ENCODE data around the gene PHF8.

DNA sequence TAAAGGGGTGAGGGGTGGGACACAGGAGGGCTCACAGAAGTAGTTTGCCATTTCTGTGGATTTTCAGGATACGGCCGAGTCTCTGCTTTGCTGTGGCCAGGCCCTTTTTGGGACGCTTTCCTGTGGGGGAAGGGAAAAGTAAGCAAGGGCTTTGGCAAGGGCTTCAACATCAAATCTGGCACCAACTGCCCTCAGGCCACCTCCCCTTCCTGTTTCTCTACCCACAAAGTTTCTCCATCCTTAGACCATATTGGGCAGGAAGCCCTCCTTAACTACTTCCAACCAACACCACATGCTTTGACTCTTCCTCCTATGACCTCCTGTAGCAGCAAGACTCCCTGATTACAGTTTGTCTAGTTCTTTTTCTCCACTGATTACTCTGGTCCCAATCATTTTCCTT, 105.1 kb downstream of the PHF8 start:
- TF ChIP-seq, protein P1, sequence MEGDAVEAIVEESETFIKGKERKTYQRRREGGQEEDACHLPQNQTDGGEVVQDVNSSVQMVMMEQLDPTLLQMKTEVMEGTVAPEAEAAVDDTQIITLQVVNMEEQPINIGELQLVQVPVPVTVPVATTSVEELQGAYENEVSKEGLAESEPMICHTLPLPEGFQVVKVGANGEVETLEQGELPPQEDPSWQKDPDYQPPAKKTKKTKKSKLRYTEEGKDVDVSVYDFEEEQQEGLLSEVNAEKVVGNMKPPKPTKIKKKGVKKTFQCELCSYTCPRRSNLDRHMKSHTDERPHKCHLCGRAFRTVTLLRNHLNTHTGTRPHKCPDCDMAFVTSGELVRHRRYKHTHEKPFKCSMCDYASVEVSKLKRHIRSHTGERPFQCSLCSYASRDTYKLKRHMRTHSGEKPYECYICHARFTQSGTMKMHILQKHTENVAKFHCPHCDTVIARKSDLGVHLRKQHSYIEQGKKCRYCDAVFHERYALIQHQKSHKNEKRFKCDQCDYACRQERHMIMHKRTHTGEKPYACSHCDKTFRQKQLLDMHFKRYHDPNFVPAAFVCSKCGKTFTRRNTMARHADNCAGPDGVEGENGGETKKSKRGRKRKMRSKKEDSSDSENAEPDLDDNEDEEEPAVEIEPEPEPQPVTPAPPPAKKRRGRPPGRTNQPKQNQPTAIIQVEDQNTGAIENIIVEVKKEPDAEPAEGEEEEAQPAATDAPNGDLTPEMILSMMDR (IDR thresholded peaks at IDR 0.05), result no peak
- TF ChIP-seq POLR2A (IDR thresholded peaks at IDR 0.05), result no peak

All from transverse colon (tissue), 3 donors.